ENCODE data around the gene LETM1. TPM values are rescaled to one million over a fixed set of nuclear protein-coding genes. Genes with fewer than 3 reads are reported as not detected.
A peak's percentile ranks its signal among the peaks of the same experiment; 100 is the strongest.

Gene LETM1
- total and polyA plus RNA-seq, 2 of the 8 experiments (the other 6 are each of a cell fraction or from before 2014, with no cell fraction given) = 19.8 to 50.1 TPM

DNA sequence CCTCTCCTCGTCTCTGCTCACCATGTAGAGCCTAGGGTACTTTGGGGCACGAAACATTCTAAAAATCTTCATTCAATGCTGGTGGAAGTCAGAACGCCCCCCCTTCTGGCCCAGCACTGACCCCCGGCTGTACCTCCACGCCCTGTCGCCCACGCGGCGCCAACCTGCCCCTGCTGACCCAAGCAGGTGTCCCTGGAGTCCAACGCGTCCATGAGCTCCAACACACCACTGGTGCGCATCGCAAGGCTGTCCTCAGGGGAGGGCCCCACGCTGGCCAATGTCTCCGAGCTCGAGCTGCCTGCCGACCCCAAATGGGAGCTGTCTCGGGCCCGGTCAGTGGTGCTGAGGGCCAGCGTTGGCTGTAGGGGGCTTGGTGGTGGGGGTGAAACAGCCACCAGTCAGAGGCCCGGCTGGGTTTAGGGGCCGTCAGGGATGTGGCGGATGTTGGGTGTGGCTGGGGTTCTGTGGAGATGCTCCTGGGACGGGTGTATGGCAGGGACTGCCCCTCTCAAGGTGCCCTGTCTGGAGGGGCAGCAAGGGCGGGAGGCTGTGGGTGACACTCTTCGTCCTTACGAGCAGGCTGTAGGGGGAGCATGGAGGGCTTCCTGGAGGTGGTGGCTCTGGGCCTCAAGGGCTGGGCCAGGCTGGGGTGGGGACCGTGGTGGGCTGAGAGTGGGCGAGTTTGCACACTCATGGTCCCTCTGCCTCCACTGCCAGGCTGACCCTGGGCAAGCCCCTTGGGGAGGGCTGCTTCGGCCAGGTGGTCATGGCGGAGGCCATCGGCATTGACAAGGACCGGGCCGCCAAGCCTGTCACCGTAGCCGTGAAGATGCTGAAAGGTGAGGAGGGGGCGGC lies 51.1 kb downstream of the LETM1 start:
- no peaks in the 10 kb centered on the region; a peak in 1 of 7 replicates for H3K4me1 ChIP-seq (replicated peaks in 1 of 4; ENCODE audit: control insufficient read depth in 3 of 4, insufficient read depth in 4 of 4, low read length in 3 of 4)
- H2BK5ac ChIP-seq (ENCODE audit: low read depth, low read length) = no peak overlapping the region
- no peak overlapping the region for H2BK120ac ChIP-seq (replicated peaks; ENCODE audit: low read depth, low read length)
- no peak overlapping the region for H2AFZ ChIP-seq (ENCODE audit: low read length)
- H2BK12ac ChIP-seq (ENCODE audit: low read depth, low read length) = no peak overlapping the region
- no peak overlapping the region for H3K4me2 ChIP-seq (ENCODE audit: insufficient read depth in 1 of 2, low read depth in 2 of 2, low read length in 2 of 2)
- H4K5ac ChIP-seq (ENCODE audit: insufficient read length, low read depth, low read length) = no peak overlapping the region
- H3K18ac ChIP-seq (ENCODE audit: extremely low read depth, low read length) = no peak overlapping the region
- no peaks in the 10 kb centered on the region for H3K79me1 ChIP-seq (ENCODE audit: low read depth, low read length)
- H3K9ac ChIP-seq (replicated peaks in 1 of 4; ENCODE audit: extremely low read depth in 1 of 4, low read depth in 3 of 4, low read length in 3 of 4) = no peak overlapping the region
- H2BK20ac ChIP-seq (ENCODE audit: low read length) = no peak overlapping the region
- H3K56ac ChIP-seq (replicated peaks; ENCODE audit: insufficient read length, low read depth, low read length) = no peak overlapping the region
- peaks cover 0 to 9% of the 10 kb centered on the region in 2 experiments for H4K20me1 ChIP-seq (replicated peaks in 1 of 2; ENCODE audit: control insufficient read depth in 1 of 2, insufficient read depth in 2 of 2, low read length in 2 of 2)
- H3K4ac ChIP-seq (replicated peaks; ENCODE audit: insufficient read length, low read depth, low read length) = no peak overlapping the region
- H3K23me2 ChIP-seq (ENCODE audit: low read depth, low read length) = no peaks in the 10 kb centered on the region; the same call in 1 of the 2 replicates
- FAIRE-seq (no peak), DNase-seq (ENCODE audit: low read depth in 1 of 2, low spot score in 2 of 2) (no peak)
- H3K36me3 ChIP-seq (ENCODE audit: control insufficient read depth in 2 of 4, insufficient read depth in 4 of 4, low read length in 3 of 4) = peaks cover 0 to 32% (median 13%) of the 10 kb centered on the region in 4 experiments; a peak in 5 of 8 replicates
- no peak overlapping the region for H2AK5ac ChIP-seq (ENCODE audit: low read depth, low read length)
- WGBS, 2 experiments (ENCODE audit: extremely low coverage in 1 of 2, insufficient coverage in 1 of 2, insufficient read length in 1 of 2, insufficient replicate concordance in 2 of 2, low coverage in 1 of 2, low lambda C conversion rate in 2 of 2, missing lambda C conversion rate in 1 of 2) = 95% methylated on average over 37 of the region's 37 CpGs; no CpG with 5 or more reads in 1 of the 2 experiments
- no peak for TF ChIP-seq EGR1 (IDR thresholded peaks at IDR 0.05; ENCODE audit: borderline replicate concordance, low read depth, low read length)
- TF ChIP-seq RBBP5 (IDR thresholded peaks at IDR 0.05; ENCODE audit: borderline replicate concordance, low read depth, low read length) = no peak
- TF ChIP-seq RNF2 (IDR thresholded peaks at IDR 0.05; ENCODE audit: borderline replicate concordance, low read depth, low read length, missing control alignments, poor library complexity, severe bottlenecking) = no peak
- no peak for TF ChIP-seq POLR2AphosphoS5 (IDR thresholded peaks at IDR 0.05; ENCODE audit: low read depth, low read length)
- TF ChIP-seq BRCA1 (IDR thresholded peaks at IDR 0.05; ENCODE audit: low read depth, low read length) = no peak
- no peak for TF ChIP-seq BCL11A (IDR thresholded peaks at IDR 0.05; ENCODE audit: low read depth in 2 of 2, low read length in 2 of 2)
- TF ChIP-seq TAF1 (IDR thresholded peaks at IDR 0.05; ENCODE audit: low read depth, low read length) = no peak
- no peaks in the 10 kb centered on the region for H3K9me3 ChIP-seq (ENCODE audit: insufficient read depth in 2 of 2, low read depth in 1 of 2, low read length in 1 of 2)
- no peak overlapping the region for H3K23ac ChIP-seq (ENCODE audit: insufficient read length)
- H3K27ac ChIP-seq (ENCODE audit: low read depth, low read length) = no peak overlapping the region
- H3K79me2 ChIP-seq (ENCODE audit: control insufficient read depth in 1 of 2, insufficient read depth in 2 of 2, low read length in 2 of 2) = no peaks in the 10 kb centered on the region
- no peak overlapping the region for H3K14ac ChIP-seq (ENCODE audit: insufficient read length)
- H3K27me3 ChIP-seq (replicated peaks in 1 of 4; ENCODE audit: control insufficient read depth in 3 of 4, extremely low read depth in 1 of 4, insufficient read depth in 3 of 4, low read length in 3 of 4) = no peaks in the 10 kb centered on the region
- no peak overlapping the region for H3K4me3 ChIP-seq (ENCODE audit: extremely low read depth in 1 of 4, insufficient read depth in 2 of 4, low read depth in 3 of 4, low read length in 4 of 4)
- H2BK15ac ChIP-seq (ENCODE audit: low read length) = no peak overlapping the region
- H4K91ac ChIP-seq (replicated peaks; ENCODE audit: insufficient read length, low read length) = no peak overlapping the region
- ChIA-PET POLR2A (ENCODE audit: partially characterized antibody) (interaction anchor here (0.7 to 4.3 kb wide), 7 partner anchors 10 to 1124 kb away, joined by 3 to 15 read pairs (median 5); partner anchors contain the start of gene FGFR3), CTCF (ENCODE audit: partially characterized antibody) (interaction anchor here (0.6 to 71.2 kb wide), 8 partner anchors 9 to 209 kb away, joined by 3 to 2507 read pairs (median 3); no protein-coding TSS in a partner anchor)
- peak overlapping the region; percentile 68; the same call in 1 of the 2 replicates for H4K8ac ChIP-seq (ENCODE audit: extremely low read depth, insufficient read depth, low read length)
